Astrocyte (in vitro differentiated cells and primary cell): Measurements from ENCODE around the gene MYADML2. TPM values are rescaled to one million over a fixed set of nuclear protein-coding genes. Genes with fewer than 3 reads are reported as not detected.

Experiments
- DNase-seq: peaks from one replicate; pipeline ENCODE4 v3.0.0-alpha.2; 2010; ENCODE audit warnings: low read depth
- FAIRE-seq: peaks from 2 replicates; lab custom pipeline; 2011; peaks lifted over from hg19 to GRCh38; lab: Jason Lieb, UNC
- H2AFZ ChIP-seq: 2 replicates; pipeline ENCODE4 v1.6.0; 2012; ENCODE audit warnings: low read depth, low read length, inconsistent platforms
- H3K27ac ChIP-seq: 2 replicates; pipeline ENCODE4 v1.5.1; 2011; ENCODE audit warnings: low read depth, low read length, inconsistent platforms
- H3K27me3 ChIP-seq: 2 replicates; pipeline ENCODE4 v1.6.0; 2011; ENCODE audit warnings: low read length, inconsistent platforms; ENCODE audit not compliant: insufficient read depth
- H3K36me3 ChIP-seq: 2 replicates; pipeline ENCODE4 v1.5.1; 2011; ENCODE audit warnings: low read length, inconsistent platforms; ENCODE audit not compliant: insufficient read depth
- H3K4me1 ChIP-seq: 2 replicates; pipeline ENCODE4 v1.5.1; 2011; ENCODE audit warnings: low read length, inconsistent platforms; ENCODE audit not compliant: insufficient read depth
- H3K4me2 ChIP-seq: 2 replicates; pipeline ENCODE4 v1.6.0; 2012; ENCODE audit warnings: low read length, inconsistent platforms
- H3K4me3 ChIP-seq: 2 replicates; pipeline ENCODE4 v1.5.1; 2011; ENCODE audit warnings: low read depth, mild to moderate bottlenecking, low read length, inconsistent platforms; ENCODE audit not compliant: insufficient read depth
- H3K79me2 ChIP-seq: 2 replicates; pipeline ENCODE4 v1.6.0; 2012; ENCODE audit warnings: mild to moderate bottlenecking, low read length, inconsistent platforms; ENCODE audit not compliant: insufficient read depth
- H3K9ac ChIP-seq: 2 replicates; pipeline ENCODE4 v1.6.0; 2012; ENCODE audit warnings: mild to moderate bottlenecking, low read length, inconsistent platforms
- H3K9me3 ChIP-seq: 2 replicates; pipeline ENCODE4 v1.5.1; 2012; ENCODE audit warnings: low read depth, mild to moderate bottlenecking, low read length, inconsistent platforms; ENCODE audit not compliant: insufficient read depth
- H4K20me1 ChIP-seq: 2 replicates; pipeline ENCODE4 v1.6.0; 2012; ENCODE audit warnings: low read length, inconsistent platforms; ENCODE audit not compliant: insufficient read depth
- H3K27ac Mint-ChIP-seq: one replicate; pipeline ENCODE4 v1.8.0; 2021; ENCODE audit warnings: mild to moderate bottlenecking, mixed read lengths; ENCODE audit not compliant: unreplicated experiment
- H3K27me3 Mint-ChIP-seq: one replicate; pipeline ENCODE4 v1.8.0; 2021; ENCODE audit warnings: low read depth, mixed read lengths; ENCODE audit not compliant: unreplicated experiment
- H3K36me3 Mint-ChIP-seq: one replicate; pipeline ENCODE4 v1.8.0; 2021; ENCODE audit warnings: low read depth, mixed read lengths; ENCODE audit not compliant: unreplicated experiment
- H3K4me1 Mint-ChIP-seq: one replicate; pipeline ENCODE4 v1.8.0; 2021; ENCODE audit warnings: low read depth, mixed read lengths; ENCODE audit not compliant: unreplicated experiment
- H3K4me3 Mint-ChIP-seq: one replicate; pipeline ENCODE4 v1.8.0; 2021; ENCODE audit warnings: mild to moderate bottlenecking, moderate library complexity, mixed read lengths; ENCODE audit not compliant: unreplicated experiment
- H3K9me3 Mint-ChIP-seq: one replicate; pipeline ENCODE4 v1.8.0; 2021; ENCODE audit warnings: mild to moderate bottlenecking, mixed read lengths; ENCODE audit not compliant: unreplicated experiment
- CTCF ChIP-seq: IDR thresholded peaks from 2 replicates; pipeline ENCODE4 v1.5.1; 2011; ENCODE audit warnings: low read depth, mild to moderate bottlenecking, inconsistent platforms, low read length, moderate library complexity; ENCODE audit not compliant: insufficient read depth
- EZH2 ChIP-seq: IDR thresholded peaks from 2 replicates; pipeline ENCODE4 v1.6.1; 2012; ENCODE audit warnings: mild to moderate bottlenecking, low read length, inconsistent platforms; ENCODE audit not compliant: insufficient read depth
- total RNA-seq: library from RNA; stranded (reverse); gene quantifications from 2 replicates; pipeline ENCODE4 v1.2.1, GENCODE V29; 2021

MYADML2 gene
- total RNA-seq, 1 donor from 2014 or later: not detected

GRCh38 chr17:81960130-81960958 is 13.3 kb upstream of the MYADML2 start:
- no peak overlapping the region for H3K27ac Mint-ChIP-seq
- no peaks in the 10 kb centered on the region for H3K36me3 Mint-ChIP-seq
- Histone ChIP-seq H3K27me3 (peaks cover 44% of the 10 kb centered on the region), H2AFZ (peak overlapping the region; percentile 10), H3K4me2 (peak overlapping the region; percentile 55), H3K36me3 (no peaks in the 10 kb centered on the region), H3K4me3 (no peak overlapping the region), H3K9ac (no peak overlapping the region), H3K27ac (no peak overlapping the region), H3K9me3 (no peaks in the 10 kb centered on the region), H4K20me1 (peaks cover 7% of the 10 kb centered on the region), H3K4me1 (no peaks in the 10 kb centered on the region), H3K79me2 (no peaks in the 10 kb centered on the region)
- peak; percentile 100 for TF ChIP-seq EZH2
- TF ChIP-seq CTCF: no peak
- no peak overlapping the region for H3K4me3 Mint-ChIP-seq
- FAIRE-seq (no peak), DNase-seq (no peak)
- H3K27me3 Mint-ChIP-seq: peaks cover 35% of the 10 kb centered on the region
- H3K9me3 Mint-ChIP-seq: peaks cover 2% of the 10 kb centered on the region
- H3K4me1 Mint-ChIP-seq: peaks cover 3% of the 10 kb centered on the region

- no peak overlapping the region for H3K27ac ChIP-seq
- H3K9me3 ChIP-seq: no peaks in the 10 kb centered on the region
- Mint-ChIP-seq H3K27me3 (peaks cover 37% of the 10 kb centered on the region), H3K9me3 (peaks cover 2% of the 10 kb centered on the region), H3K4me3 (no peak overlapping the region), H3K4me1 (peaks cover 3% of the 10 kb centered on the region), H3K27ac (no peak overlapping the region), H3K36me3 (no peaks in the 10 kb centered on the region)
- no peak overlapping the region for H3K9ac ChIP-seq
- no peaks in the 10 kb centered on the region for H3K4me1 ChIP-seq
- H2AFZ ChIP-seq: peak overlapping the region; percentile 10
- H3K4me3 ChIP-seq: no peak overlapping the region
- peak overlapping the region; percentile 55 for H3K4me2 ChIP-seq
- DNase-seq (no peak), FAIRE-seq (no peak)
- H4K20me1 ChIP-seq: peaks cover 7% of the 10 kb centered on the region
- TF ChIP-seq EZH2 (no peak), CTCF (no peak)
- H3K27me3 ChIP-seq: peaks cover 42% of the 10 kb centered on the region
- no peaks in the 10 kb centered on the region for H3K36me3 ChIP-seq
- H3K79me2 ChIP-seq: no peaks in the 10 kb centered on the region
Observed at GRCh38 chr17:81959362-81960129, 12.5 kb upstream of the MYADML2 start.
